SW480 (cell line): ENCODE results near the gene SULT2A1.
"Not testable (repeated sequence)": the region's sequence is repeated elsewhere in the genome, so short reads cannot be mapped to it uniquely, and the experiment has no call there.

Source experiments
- DNase-seq: peaks from one replicate; pipeline ENCODE4 v3.0.0-alpha.2; 2016; ENCODE audit warnings: low spot score

SULT2A1 gene, protein sequence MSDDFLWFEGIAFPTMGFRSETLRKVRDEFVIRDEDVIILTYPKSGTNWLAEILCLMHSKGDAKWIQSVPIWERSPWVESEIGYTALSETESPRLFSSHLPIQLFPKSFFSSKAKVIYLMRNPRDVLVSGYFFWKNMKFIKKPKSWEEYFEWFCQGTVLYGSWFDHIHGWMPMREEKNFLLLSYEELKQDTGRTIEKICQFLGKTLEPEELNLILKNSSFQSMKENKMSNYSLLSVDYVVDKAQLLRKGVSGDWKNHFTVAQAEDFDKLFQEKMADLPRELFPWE

DNA sequence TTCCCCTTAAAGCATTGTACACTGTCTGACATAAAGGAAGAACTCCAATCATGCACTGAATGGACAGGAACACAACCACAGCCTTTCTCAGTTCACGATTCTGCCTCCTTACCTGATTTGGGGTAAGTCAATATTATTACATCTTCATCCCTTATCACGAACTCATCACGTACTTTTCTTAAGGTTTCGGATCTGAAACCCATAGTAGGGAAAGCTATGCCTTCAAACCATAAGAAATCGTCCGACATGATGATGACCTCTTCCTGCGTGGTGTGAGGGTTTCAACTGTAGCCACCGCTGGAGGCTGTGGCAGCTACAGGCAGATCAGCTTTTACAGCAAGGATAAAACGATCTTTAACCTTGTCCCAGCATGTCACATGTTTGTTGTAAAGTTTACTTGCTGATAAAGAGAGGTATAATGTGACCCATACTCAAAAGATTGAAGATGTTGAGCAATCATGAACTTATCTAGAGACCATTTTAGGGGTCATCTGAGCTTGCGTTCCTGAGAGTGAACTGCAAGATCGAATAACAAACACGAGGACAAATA lies at the start of gene SULT2A1:
TSS of gene SULT2A1 (minus strand) at position 306 of the 550 bp plus-strand sequence. CDS start at position 248, 58 bp downstream.
- no peak for DNase-seq

DNA sequence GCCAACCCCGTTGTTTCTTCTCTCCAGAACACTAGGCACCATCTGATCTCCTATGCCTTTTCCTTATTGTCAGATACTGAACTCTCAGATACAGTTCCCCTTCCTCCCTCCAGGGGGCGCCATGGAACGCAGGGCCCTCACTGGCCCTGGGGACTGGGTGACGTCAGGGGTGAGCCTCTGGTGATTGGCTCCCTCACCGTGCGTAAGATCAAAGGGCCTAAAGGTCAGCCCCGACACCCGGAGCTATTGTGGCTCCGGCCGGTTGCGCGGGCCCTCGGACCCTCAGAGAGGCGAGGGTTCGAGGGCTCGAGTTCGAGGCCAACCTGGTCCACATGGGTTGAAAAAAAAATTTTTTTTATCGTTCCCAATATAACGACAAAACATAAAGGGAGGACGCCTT lies 42.5 kb upstream of the SULT2A1 start:
- DNase-seq, result not testable (repeated sequence)

DNA sequence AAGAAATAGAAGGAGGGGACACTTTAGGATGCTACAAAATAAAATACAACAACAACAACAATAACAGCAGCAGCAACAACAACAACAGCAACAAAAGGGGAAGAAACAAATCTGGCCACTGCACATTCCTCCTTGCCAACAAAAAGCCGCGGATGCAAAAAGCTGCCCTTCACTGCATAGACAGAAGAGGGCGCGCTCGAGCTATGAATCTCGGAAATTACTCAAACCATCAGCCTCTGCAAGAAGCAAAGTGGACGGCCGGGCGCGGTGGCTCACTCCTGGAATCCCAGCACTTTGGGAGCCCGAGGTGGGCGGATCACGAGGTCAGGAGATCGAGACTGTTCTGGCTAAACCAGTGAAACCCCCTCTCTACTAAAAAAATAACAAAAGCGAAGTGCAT lies 34.0 kb upstream of the SULT2A1 start:
- not testable (repeated sequence) for DNase-seq

DNA sequence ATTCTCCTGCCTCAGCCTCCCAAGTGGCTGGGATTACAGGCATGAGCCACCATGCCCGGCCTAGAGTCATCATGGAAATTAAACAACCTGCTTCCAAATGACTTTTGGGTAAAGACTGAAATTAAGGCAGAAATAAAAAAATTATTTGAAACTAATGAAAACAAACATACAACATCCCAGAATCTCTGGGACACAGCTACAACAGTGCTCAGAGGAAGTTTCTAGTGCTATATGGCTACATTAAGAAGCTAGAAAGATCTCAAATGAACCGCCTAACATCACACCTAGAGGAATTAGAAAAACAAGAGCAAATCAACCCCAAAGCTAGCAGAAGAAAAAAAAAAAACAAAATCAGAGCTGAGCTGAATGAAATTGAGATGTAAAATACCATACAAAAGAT lies 24.1 kb upstream of the SULT2A1 start:
- not testable (repeated sequence) for DNase-seq

DNA sequence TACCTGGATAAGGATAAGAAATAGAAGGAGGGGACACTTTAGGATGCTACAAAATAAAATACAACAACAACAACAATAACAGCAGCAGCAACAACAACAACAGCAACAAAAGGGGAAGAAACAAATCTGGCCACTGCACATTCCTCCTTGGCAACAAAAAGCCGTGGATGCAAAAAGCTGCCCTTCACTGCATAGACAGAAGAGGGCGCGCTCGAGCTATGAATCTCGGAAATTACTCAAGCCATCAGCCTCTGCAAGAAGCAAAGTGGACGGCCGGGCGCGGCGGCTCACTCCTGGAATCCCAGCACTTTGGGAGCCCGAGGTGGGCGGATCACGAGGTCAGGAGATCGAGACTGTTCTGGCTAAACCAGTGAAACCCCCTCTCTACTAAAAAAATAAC lies 23.2 kb upstream of the SULT2A1 start:
- DNase-seq, result not testable (repeated sequence)

DNA sequence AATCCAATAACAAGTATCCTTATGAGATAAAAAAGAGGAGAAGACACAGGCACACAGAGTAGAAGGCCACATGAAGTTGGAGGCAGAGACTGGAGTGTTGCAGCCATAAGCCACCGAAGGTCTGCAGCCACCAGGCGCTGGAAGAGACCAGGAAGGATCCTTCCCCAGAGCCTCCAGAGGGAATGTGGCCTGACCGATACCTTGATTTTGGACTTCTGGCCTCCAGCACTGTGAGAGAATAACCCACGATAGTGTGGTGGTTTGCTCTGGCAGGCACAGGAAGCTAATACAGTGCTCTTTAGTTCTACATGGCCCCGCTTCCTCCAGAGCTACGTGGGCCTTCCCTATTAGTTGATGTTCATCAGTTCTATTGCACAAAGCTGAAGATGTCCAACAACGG lies 15.3 kb upstream of the SULT2A1 start:
- no peak for DNase-seq

DNA sequence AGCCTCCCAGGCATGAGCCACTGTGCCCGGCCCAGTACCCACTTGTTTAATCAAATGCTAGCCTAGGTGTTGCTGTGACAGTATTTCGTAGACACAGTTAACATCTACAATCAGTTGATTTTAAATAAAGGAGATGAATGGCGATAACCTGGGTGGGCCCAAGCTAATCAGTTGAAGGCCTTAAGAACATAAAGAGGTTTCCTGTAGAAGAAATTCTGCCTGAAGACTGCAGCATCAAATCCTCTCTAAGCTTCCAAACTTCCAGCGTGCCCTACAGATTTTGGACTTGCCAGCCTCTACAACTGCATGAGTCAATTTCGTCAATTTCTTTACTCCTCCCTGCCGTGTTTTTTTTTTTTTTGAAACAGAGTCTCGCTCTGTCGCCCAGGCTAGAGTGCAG lies 13.2 kb upstream of the SULT2A1 start:
- DNase-seq, result no peak

DNA sequence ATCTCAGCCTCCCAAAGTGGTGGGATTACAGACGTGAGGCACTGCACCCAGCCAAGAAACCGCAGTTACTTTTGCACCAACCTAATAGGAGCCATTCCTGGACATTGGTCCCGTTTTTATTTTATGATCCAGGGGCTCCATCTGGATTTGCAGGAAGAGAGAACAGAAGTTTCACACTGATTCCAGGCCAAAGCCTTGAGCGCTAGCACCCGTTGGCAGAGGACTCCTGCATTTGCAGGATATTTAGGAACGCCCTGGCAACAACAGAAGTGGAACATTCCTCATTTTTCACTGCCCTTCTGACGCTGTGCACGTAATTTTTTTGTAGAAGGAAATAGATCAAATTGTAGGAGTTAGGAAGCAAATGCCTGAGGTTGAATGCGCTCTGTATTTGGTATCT lies 11.7 kb upstream of the SULT2A1 start:
- DNase-seq, result no peak

GRCh38 chr19:47896773-47897172 lies 10.7 kb upstream of the SULT2A1 start:
- DNase-seq, result no peak

DNA sequence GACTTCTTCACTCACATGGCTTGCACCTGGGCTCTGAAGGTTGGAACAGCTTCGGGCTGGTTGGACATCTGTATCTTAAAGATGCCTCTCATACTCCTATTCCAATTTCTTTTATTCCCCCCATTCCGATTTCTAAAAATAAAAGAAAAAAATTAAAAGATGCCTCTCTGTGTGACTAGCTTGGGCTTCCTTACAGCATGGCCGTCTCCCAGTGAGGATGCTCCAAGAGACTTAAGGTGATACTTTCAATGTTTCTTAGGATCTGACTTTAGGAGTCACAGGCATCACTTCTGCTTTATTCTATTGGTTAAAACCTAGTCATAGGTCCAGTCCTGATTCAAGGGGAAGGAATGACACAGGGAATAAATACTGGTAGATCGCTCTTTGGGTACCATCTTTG lies 9.9 kb upstream of the SULT2A1 start:
- DNase-seq, result no peak

DNA sequence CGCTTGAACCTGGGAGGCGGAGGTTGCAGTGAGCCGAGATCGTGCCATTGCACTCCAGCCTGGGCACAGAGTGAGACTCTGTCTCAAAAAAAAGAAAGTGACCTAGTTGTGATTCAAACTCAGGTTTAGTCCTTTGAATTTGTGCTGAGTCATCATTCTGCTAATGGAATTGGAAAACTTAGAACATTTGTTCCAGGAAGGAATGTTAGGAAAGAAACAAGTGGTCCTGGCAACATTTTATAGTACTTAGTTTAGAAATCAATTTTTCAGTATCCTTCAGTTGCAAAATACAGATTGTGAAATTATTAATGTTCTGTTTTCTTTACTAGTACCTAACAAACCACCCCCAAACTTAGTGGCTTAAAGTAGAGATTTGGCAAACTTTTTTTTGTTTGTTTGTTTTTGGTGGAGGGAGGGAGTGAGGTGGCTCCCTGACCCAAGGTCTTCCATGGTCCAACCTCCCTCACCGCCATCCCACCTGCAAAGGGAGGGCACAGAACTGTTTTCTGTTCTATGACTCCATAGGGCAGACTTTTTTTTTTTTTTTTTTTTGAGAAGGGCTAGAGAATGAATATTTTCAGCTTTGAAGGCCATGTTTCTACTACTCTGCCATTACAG lies 9.2 kb upstream of the SULT2A1 start:
- no peak for DNase-seq

GRCh38 chr19:47891923-47892666 lies 6.0 kb upstream of the SULT2A1 start:
- DNase-seq, result no peak

- DNase-seq, result no peak
Measured at GRCh38 chr19:47891622-47891922, 5.5 kb upstream of the SULT2A1 start.

DNA sequence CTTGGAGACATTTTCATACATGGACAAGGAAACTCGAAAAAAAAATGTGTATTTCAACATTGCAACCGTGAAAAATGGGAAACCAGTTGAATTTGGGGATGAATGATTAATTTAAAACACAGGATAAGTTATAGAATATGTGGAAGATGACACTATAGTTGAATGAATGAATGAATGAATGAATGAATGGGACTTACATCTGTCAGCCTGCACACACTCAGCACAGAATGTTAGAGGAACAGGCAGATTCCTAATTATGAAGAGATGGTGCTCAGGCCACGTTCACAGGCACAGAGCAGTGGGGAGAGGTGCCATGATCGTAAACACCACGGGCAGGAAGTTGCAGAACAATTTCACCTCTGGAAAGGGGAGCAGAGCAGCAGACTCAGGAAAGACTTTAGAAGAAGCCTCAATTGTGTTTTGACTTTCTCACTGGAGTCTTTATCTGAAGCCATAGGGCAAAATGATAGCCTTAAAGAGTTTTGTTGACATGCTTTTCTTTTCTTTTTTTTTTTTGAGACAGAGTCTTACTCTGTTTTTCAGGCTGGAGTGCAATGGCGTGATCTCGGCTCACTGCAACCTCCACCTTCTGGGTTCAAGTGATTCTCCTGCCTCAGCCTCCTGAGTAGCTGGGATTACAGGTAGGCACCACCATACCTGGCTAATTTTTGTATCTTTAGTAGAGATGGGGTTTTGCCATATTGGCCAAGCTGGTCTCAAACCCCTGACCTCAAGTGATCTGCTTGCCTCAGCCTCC lies 4.9 kb upstream of the SULT2A1 start:
- DNase-seq, result no peak

DNA sequence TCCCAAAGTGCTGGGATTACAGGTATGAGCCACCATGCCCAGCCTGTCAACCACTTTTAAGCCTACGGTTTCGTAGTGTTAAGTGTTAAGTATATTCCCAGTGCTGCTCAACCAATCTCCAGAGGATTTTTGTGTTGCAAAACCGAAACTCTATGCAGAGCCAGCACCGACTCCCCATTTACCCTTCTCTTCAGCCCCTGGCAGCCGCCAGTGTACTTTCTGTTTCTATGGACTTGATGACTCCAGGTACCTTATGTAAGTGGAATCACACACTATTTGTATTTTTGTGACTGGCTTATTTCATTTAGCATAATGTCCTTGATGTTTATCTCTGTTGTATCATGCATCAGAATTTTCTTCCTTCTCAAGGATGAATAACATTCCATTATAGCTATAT lies 1.1 kb downstream of the SULT2A1 start:
- DNase-seq, result no peak

- no peak for DNase-seq
Measured at GRCh38 chr19:47882890-47883289, 3.2 kb downstream of the SULT2A1 start.

DNA sequence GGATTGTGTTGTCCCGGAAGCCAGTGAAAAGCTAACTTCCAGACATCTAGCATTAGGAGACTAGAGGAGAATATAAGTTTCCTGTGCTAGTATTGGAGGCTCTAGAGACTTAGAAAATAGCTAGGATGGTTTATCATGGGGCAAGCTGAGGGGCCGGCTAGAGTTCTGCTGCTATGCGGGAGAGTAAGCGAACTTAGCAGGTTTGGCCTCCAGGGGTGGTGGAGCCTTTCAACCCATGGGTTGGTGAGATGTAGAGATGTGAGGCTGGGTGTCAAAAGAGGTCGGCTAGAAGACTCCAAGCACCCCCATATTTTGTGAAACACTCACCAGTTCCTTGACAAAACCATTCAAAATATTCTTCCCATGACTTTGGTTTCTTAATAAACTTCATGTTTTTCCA lies 4.4 kb downstream of the SULT2A1 start:
- no peak for DNase-seq

GRCh38 chr19:47879385-47879784 lies 6.7 kb downstream of the SULT2A1 start:
- DNase-seq, result not testable (repeated sequence)

- DNase-seq, result no peak
Measured at GRCh38 chr19:47878906-47879305, 7.2 kb downstream of the SULT2A1 start.

- DNase-seq, result no peak
Measured at GRCh38 chr19:47865166-47865565, 20.9 kb downstream of the SULT2A1 start.

GRCh38 chr19:47863514-47863936 lies 22.6 kb downstream of the SULT2A1 start:
- DNase-seq, result peak; percentile 78

GRCh38 chr19:47861630-47862029 lies 24.5 kb downstream of the SULT2A1 start:
- no peak for DNase-seq
